GM20000 (cell line): Measurements from ENCODE around the gene LEF1.

Experiments
- DNase-seq: peaks from one replicate; pipeline ENCODE4 v3.0.0; 2012; ENCODE audit warnings: low spot score
- TF ChIP-seq, protein P1 (sequence below): IDR thresholded peaks from 2 replicates; pipeline ENCODE4 v1.5.1; 2012; ENCODE audit warnings: mild to moderate bottlenecking, control low read depth; ENCODE audit errors: extremely low read depth, missing control alignments

The LEF1 gene

GRCh38 chr4:108044951-108045686, 123.6 kb downstream of the LEF1 start:
- no peak for DNase-seq
- TF ChIP-seq, protein P1, sequence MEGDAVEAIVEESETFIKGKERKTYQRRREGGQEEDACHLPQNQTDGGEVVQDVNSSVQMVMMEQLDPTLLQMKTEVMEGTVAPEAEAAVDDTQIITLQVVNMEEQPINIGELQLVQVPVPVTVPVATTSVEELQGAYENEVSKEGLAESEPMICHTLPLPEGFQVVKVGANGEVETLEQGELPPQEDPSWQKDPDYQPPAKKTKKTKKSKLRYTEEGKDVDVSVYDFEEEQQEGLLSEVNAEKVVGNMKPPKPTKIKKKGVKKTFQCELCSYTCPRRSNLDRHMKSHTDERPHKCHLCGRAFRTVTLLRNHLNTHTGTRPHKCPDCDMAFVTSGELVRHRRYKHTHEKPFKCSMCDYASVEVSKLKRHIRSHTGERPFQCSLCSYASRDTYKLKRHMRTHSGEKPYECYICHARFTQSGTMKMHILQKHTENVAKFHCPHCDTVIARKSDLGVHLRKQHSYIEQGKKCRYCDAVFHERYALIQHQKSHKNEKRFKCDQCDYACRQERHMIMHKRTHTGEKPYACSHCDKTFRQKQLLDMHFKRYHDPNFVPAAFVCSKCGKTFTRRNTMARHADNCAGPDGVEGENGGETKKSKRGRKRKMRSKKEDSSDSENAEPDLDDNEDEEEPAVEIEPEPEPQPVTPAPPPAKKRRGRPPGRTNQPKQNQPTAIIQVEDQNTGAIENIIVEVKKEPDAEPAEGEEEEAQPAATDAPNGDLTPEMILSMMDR: no peak

- DNase-seq: no peak
- TF ChIP-seq, protein P1: no peak
These were observed 125.2 kb downstream of the LEF1 start for GRCh38 chr4:108043526-108043925.

GRCh38 chr4:108042927-108043326, 125.8 kb downstream of the LEF1 start:
- TF ChIP-seq, protein P1: no peak
- no peak for DNase-seq

- TF ChIP-seq, protein P1: no peak
- DNase-seq: no peak
These were observed 130.8 kb downstream of the LEF1 start for GRCh38 chr4:108037884-108038283.

DNA sequence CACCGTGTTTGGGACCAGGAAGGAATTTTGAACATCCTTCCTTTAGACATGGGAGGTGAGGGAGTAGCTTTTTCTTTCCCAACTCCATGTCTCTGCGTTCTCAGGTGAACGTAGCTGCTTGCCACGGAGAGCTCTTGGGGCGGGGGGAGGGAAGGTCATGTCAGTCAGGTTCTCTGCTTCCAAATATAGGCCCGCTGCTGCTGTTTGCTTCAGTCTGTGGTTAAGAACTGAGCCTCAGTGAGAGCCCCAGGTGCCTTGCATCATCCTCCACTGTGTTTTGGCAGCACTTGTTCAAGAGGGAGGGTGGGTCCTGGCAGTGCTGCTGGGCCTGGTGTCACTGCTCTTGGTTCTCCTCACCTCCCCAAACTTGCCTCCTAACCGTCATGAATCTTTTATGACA, 132.5 kb downstream of the LEF1 start:
- DNase-seq: peak; percentile 72
- TF ChIP-seq, protein P1: no peak

- no peak for DNase-seq
- TF ChIP-seq, protein P1: no peak
These were observed 133.0 kb downstream of the LEF1 start for GRCh38 chr4:108035691-108036090.

DNA sequence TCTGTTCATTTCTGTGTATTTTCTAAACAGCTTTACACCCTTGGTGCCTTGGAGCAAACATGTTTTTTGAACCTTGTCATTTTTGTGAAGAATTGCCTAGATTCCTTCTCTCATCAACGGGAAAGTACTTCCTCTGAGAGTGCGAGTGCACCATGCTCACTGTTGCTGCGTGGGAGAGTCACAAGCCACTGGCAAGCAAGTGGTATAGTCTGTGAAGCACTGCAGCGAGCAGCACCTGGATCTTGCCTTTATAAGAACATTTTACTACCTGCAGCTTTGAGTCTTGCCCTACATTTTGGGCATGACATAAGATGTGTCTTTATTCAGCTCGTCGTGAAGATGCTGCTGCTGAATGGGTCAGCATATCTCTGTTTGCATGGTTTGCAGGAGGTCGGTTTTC, 134.2 kb downstream of the LEF1 start:
- no peak for DNase-seq
- TF ChIP-seq, protein P1: no peak
